ENCODE results near the gene INF2. TPM values are rescaled to one million over a fixed set of nuclear protein-coding genes. Genes with fewer than 3 reads are reported as not detected.

INF2 gene
- total and polyA plus RNA-seq, 9 of the 15 experiments (the other 6 are each of a cell fraction or from before 2014, with no cell fraction given): 0.56 to 31.3 (median 7.8) TPM

GRCh38 chr14:104758981-104759969, 69.9 kb downstream of the INF2 start:
- intact Hi-C loops (cut with micrococcal nuclease): no loop called here
- peaks cover 3 to 15% of the 10 kb centered on the region in 2 experiments; a peak in 3 of 5 replicates for H3K4me1 ChIP-seq (replicated peaks in 1 of 2; ENCODE audit: control insufficient read depth in 2 of 2, insufficient read depth in 2 of 2, low read length in 2 of 2)
- no peak overlapping the region for H2AFZ ChIP-seq (ENCODE audit: low read depth, low read length)
- H3K4me2 ChIP-seq (ENCODE audit: insufficient read depth, low read length): no peak overlapping the region
- DNase-seq (ENCODE audit: extremely low read depth in 1 of 4, low spot score in 3 of 4) (no peak), FAIRE-seq (no peak), ATAC-seq (no peak)
- in situ Hi-C loops (cut with MboI): no loop called here
- H3K9me1 ChIP-seq (ENCODE audit: control insufficient read depth, insufficient read depth, low read length): no peaks in the 10 kb centered on the region
- POLR2A ChIA-PET: interaction anchor here (0.6 to 1.1 kb wide), 3 partner anchors 9 to 30 kb away, joined by 3 to 4 read pairs (median 3); no protein-coding TSS in a partner anchor
- no peaks in the 10 kb centered on the region for H3K9me3 ChIP-seq (replicated peaks; ENCODE audit: control insufficient read depth, insufficient read depth, low read depth, low read length)
- H3K9ac ChIP-seq (ENCODE audit: insufficient read depth in 1 of 2, low read depth in 2 of 2, low read length in 2 of 2): no peak overlapping the region
- no peaks in the 10 kb centered on the region for H3K27me3 ChIP-seq (ENCODE audit: control insufficient read depth in 2 of 2, insufficient read depth in 2 of 2, low read length in 2 of 2)
- H3K4me3 ChIP-seq: no peak overlapping the region
- TF ChIP-seq ID3 (CRISPR knock-in tag; IDR thresholded peaks at IDR 0.05) (no peak), ID3 (tag; IDR thresholded peaks at IDR 0.05) (no peak), NR3C1 (CRISPR knock-in tag; IDR thresholded peaks at IDR 0.05) (no peak), BACH1 (tag; IDR thresholded peaks at IDR 0.05) (no peak), MNT (conservative IDR thresholded peaks at IDR 0.05) (no peak), DIDO1 (tag; IDR thresholded peaks at IDR 0.05; ENCODE audit: low read depth) (no peak), MYC (IDR thresholded peaks at IDR 0.05; ENCODE audit: low read depth, low read length) (no peak), MYC (CRISPR knock-in tag; IDR thresholded peaks at IDR 0.05; ENCODE audit: borderline replicate concordance, low read depth) (no peak), PTBP1 (IDR thresholded peaks at IDR 0.05; ENCODE audit: low read depth, low read length) (no peak), CC2D1A (IDR thresholded peaks at IDR 0.05) (no peak), KDM2B (CRISPR knock-in tag; IDR thresholded peaks at IDR 0.05) (no peak), CREBBP (IDR thresholded peaks at IDR 0.05; ENCODE audit: low read depth, low read length) (no peak)
- WGBS (ENCODE audit: insufficient coverage, low coverage, missing lambda C conversion rate): 88% methylated on average over 22 of the region's 30 CpGs
- CTCF ChIA-PET (ENCODE audit: low intra/inter-chr PET ratio): interaction anchor here (0.8 kb wide), 1 partner anchor 62 kb away, joined by 4 read pairs; no protein-coding TSS in a partner anchor
- peaks cover 12% of the 10 kb centered on the region for H3K79me2 ChIP-seq (ENCODE audit: control insufficient read depth, insufficient read depth, low read length)
- no TSS peak for BruUV-seq (replicated peaks)
- peaks cover 56% of the 10 kb centered on the region; the same call in 2 of the 3 replicates for H3K36me3 ChIP-seq (ENCODE audit: control insufficient read depth, insufficient read depth, low read length)
- 0 out of 2 replicates have a peak, but pooled peaks cover 3% of the 10 kb centered on the region for H4K20me1 ChIP-seq (replicated peaks; ENCODE audit: control insufficient read depth, insufficient read depth, low read length)
- H3K27ac ChIP-seq (ENCODE audit: extremely low read depth, low read depth, low read length): no peak overlapping the region

All from K562 (cell line).